HFFc6 (cell line): ENCODE data around the gene HCN4. TPM values are rescaled to one million over a fixed set of nuclear protein-coding genes. Genes with fewer than 3 reads are reported as not detected.

ENCODE experiments used
- DNase-seq: peaks from one replicate; pipeline ENCODE4 v3.0.0-alpha.2; 2018
- H3K27ac Mint-ChIP-seq: 2 replicates; pipeline ENCODE4 v1.8.0; 2020; ENCODE audit warnings: mild to moderate bottlenecking, mixed read lengths
- H3K27me3 Mint-ChIP-seq: 2 replicates; pipeline ENCODE4 v1.8.0; 2021; ENCODE audit warnings: mild to moderate bottlenecking, moderate library complexity, mixed read lengths; ENCODE audit not compliant: insufficient read depth
- H3K36me3 Mint-ChIP-seq: 2 replicates; pipeline ENCODE4 v1.8.0; 2021; ENCODE audit warnings: low read depth, mixed read lengths
- H3K4me1 Mint-ChIP-seq: 2 replicates; pipeline ENCODE4 v1.8.0; 2020; ENCODE audit warnings: low read depth, mixed read lengths
- H3K4me3 Mint-ChIP-seq: 2 replicates; pipeline ENCODE4 v1.8.0; 2020; ENCODE audit warnings: mild to moderate bottlenecking, moderate library complexity, mixed read lengths
- H3K9me3 Mint-ChIP-seq: 2 replicates; pipeline ENCODE4 v1.8.0; 2020; ENCODE audit warnings: mild to moderate bottlenecking, mixed read lengths
- total RNA-seq, 6 experiments: library from RNA; stranded (reverse); fragmentation: NEBNext Ultra II Directional; extraction: Animal tissue kit (Norgen Biotek cat#: 25700); gene quantifications; 2 replicates in 1 of 6; 3 replicates in 5 of 6; pipeline ENCODE4 v1.2.3, GENCODE V29; 2021
- TF ChIP-seq, protein P1 (sequence below): fragments of 200-600 bp; sonication (generic); IDR thresholded peaks from 2 replicates; pipeline ENCODE4 v1.5.0; 2021; ENCODE audit warnings: antibody characterized with exemption, mild to moderate bottlenecking

HCN4 gene
- total RNA-seq, 6 experiments from 2014 or later: not detected

DNA sequence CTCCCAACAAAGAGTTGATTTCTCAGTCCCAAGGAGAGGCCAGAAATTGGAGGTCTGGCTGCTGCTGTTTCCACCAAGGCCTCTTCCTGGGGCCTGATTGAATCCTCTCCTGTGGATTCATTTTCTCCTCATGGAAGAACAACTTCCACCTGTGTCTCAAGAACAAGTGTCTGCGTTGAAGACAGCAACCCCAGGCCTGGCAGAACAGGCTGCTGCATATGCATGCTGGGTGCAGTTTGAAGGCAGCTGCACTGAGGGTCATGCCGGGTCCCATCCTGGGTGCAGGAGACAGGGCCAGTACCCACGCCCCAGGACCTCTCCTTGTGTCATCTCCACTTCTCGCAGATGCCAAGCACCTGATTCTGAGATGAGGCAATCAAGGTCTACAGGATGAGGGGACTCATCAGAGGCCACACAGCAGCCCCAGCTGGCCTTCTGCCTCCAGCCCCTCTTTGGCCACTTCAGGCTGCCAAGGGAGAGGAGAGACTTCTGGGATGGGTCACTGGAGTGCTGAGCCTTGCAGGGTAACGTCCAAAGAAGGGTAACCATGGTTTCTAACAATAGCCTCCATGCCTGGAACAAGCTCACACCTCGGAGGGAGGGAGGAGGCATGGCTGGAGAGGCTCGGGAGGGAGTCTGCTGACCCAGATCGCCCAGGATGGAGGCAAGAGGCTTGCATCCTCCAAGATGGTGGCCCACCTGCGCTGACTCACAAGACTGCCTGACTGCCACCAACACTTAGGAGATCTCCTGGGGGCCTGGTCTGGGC, 30.0 kb downstream of the HCN4 start:
- DNase-seq: no peak
- TF ChIP-seq, protein P1, sequence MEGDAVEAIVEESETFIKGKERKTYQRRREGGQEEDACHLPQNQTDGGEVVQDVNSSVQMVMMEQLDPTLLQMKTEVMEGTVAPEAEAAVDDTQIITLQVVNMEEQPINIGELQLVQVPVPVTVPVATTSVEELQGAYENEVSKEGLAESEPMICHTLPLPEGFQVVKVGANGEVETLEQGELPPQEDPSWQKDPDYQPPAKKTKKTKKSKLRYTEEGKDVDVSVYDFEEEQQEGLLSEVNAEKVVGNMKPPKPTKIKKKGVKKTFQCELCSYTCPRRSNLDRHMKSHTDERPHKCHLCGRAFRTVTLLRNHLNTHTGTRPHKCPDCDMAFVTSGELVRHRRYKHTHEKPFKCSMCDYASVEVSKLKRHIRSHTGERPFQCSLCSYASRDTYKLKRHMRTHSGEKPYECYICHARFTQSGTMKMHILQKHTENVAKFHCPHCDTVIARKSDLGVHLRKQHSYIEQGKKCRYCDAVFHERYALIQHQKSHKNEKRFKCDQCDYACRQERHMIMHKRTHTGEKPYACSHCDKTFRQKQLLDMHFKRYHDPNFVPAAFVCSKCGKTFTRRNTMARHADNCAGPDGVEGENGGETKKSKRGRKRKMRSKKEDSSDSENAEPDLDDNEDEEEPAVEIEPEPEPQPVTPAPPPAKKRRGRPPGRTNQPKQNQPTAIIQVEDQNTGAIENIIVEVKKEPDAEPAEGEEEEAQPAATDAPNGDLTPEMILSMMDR: no peak
- 0 out of 2 replicates have a peak, but pooled peaks cover 6% of the 10 kb centered on the region for H3K9me3 Mint-ChIP-seq
- peaks cover 5% of the 10 kb centered on the region for H3K4me1 Mint-ChIP-seq
- no peaks in the 10 kb centered on the region for H3K36me3 Mint-ChIP-seq
- no peak overlapping the region for H3K4me3 Mint-ChIP-seq
- no peak overlapping the region for H3K27ac Mint-ChIP-seq
- peaks cover 29% of the 10 kb centered on the region for H3K27me3 Mint-ChIP-seq

DNA sequence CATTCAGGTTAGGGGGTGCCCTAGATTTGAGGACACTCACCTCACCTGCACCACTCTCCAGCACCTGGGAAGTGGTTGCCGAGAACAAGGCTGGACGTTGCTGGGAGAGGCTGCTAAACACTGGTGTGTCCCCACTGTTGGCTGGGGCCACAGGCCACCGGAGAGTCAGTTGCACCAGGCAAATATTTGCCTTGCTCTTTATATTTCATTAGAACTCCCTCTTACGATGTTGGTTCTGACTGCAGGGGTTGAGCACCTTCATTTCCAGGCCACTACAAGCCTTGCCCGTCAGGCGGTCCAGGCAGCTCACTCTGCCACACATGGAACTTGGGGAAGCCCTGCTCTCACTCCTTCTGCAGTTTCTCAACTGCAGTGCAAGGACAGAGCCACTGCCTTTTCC, 30.7 kb downstream of the HCN4 start:
- Mint-ChIP-seq H3K27me3 (peaks cover 29% of the 10 kb centered on the region), H3K4me3 (no peak overlapping the region), H3K27ac (no peak overlapping the region), H3K4me1 (no peaks in the 10 kb centered on the region), H3K36me3 (no peaks in the 10 kb centered on the region), H3K9me3 (0 out of 2 replicates have a peak, but pooled peaks cover 6% of the 10 kb centered on the region)
- DNase-seq: no peak
- TF ChIP-seq, protein P1: no peak

DNA sequence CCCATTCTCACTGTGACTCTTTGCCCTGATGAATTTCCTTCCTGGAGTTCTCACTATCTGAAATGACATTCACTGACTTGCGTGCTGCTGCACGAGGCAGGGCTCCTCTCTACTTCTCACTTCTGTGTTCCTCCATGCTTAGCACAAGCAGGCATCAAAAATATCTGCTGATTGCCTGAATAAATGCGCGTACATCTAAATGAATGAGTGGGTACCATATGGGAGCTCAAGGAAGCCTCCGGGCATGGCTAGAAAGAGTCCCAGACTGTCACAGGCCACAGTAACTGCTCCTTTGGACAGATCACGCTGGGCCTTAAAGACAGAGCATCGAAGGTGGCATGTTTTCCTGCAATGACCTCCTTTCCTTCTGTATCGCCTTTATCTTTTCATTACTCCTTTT, 31.6 kb downstream of the HCN4 start:
- Mint-ChIP-seq H3K4me3 (no peak overlapping the region), H3K4me1 (no peaks in the 10 kb centered on the region), H3K9me3 (no peaks in the 10 kb centered on the region), H3K27ac (no peak overlapping the region), H3K27me3 (peaks cover 29% of the 10 kb centered on the region), H3K36me3 (no peaks in the 10 kb centered on the region)
- no peak for DNase-seq
- TF ChIP-seq, protein P1: no peak

DNA sequence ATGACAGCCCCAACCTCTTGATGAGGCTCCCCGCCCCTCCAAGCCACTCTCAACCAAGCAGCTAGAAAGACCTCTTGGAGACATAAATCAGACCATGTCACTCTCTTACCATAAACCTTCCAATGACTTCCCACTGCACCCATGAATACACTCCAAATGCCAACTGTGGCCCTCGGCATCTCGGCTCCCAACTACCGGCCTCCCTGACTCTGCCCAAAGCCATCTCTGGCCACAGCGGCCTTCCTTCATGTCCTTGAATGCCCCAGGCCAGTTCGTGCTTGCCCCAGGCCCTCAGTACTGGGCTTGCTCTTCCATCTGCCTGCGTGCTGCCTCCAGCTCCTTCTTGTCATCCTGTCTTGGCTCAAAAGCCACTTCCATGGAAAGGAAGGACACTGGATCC, 32.0 kb downstream of the HCN4 start:
- Mint-ChIP-seq H3K4me3 (no peak overlapping the region), H3K9me3 (no peaks in the 10 kb centered on the region), H3K27me3 (peaks cover 29% of the 10 kb centered on the region), H3K36me3 (no peaks in the 10 kb centered on the region), H3K4me1 (no peaks in the 10 kb centered on the region), H3K27ac (no peak overlapping the region)
- TF ChIP-seq, protein P1: no peak
- no peak for DNase-seq

DNA sequence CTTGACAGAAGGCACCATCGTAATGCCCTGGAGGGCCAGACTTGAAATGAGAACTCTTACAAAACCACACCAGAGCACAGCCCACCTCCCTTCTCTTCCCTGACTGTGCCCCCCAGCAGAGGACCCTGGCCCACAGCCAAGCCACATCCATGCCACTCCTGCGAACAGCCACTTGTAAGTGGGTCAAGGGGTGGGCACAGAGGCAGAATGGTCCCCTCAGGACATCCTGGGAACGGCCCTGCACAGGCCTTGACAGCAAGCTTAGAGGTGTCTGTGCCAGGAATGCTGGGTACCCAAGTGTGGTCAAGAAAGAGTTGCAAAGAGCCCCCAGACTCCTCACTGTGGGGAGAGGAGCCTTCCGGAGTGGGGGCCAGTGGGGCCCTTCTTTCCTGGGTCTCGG, 33.3 kb downstream of the HCN4 start:
- TF ChIP-seq, protein P1: no peak
- no peaks in the 10 kb centered on the region for H3K36me3 Mint-ChIP-seq
- DNase-seq: no peak
- H3K9me3 Mint-ChIP-seq: no peaks in the 10 kb centered on the region
- peaks cover 31% of the 10 kb centered on the region for H3K27me3 Mint-ChIP-seq
- H3K27ac Mint-ChIP-seq: no peak overlapping the region
- H3K4me1 Mint-ChIP-seq: no peaks in the 10 kb centered on the region
- no peak overlapping the region for H3K4me3 Mint-ChIP-seq
